Ishikawa (cell line): Measurements from ENCODE around the gene RPAP3.

Experiments used
- CEBPB ChIP-seq: IDR thresholded peaks from 2 replicates; pipeline ENCODE4 v1.6.1; 2012
- CREB1 ChIP-seq: IDR thresholded peaks from 2 replicates; pipeline ENCODE4 v1.6.1; 2012; ENCODE audit warnings: low read depth
- EGR1 ChIP-seq: IDR thresholded peaks from 2 replicates; pipeline ENCODE4 v1.6.1; 2012
- EP300 ChIP-seq: IDR thresholded peaks from 2 replicates; pipeline ENCODE4 v1.6.1; 2012; ENCODE audit warnings: borderline replicate concordance
- FOXM1 ChIP-seq: IDR thresholded peaks from 2 replicates; pipeline ENCODE4 v1.6.1; 2012; ENCODE audit warnings: low read depth, borderline replicate concordance
- MAX ChIP-seq: IDR thresholded peaks from 2 replicates; pipeline ENCODE4 v1.6.1; 2012
- NFIC ChIP-seq: IDR thresholded peaks from 2 replicates; pipeline ENCODE4 v1.6.1; 2012
- RAD21 ChIP-seq: IDR thresholded peaks from 2 replicates; pipeline ENCODE4 v1.6.1; 2012; ENCODE audit warnings: low read depth
- TAF1 ChIP-seq: IDR thresholded peaks from 2 replicates; pipeline ENCODE4 v1.6.1; 2012; ENCODE audit warnings: low read depth, mild to moderate bottlenecking
- TCF12 ChIP-seq: IDR thresholded peaks from 2 replicates; pipeline ENCODE4 v1.6.1; 2012; ENCODE audit warnings: low read depth
- TEAD4 ChIP-seq: IDR thresholded peaks from 2 replicates; pipeline ENCODE4 v1.6.1; 2012
- YY1 ChIP-seq: IDR thresholded peaks from 2 replicates; pipeline ENCODE4 v1.6.1; 2012; ENCODE audit warnings: low read depth
- ZBTB7A ChIP-seq: IDR thresholded peaks from 2 replicates; pipeline ENCODE4 v1.6.1; 2012; ENCODE audit warnings: low read depth
- TF ChIP-seq, protein P1 (sequence below): IDR thresholded peaks from 2 replicates; pipeline ENCODE4 v1.6.1; 2012
- TF ChIP-seq, protein P2 (sequence below): IDR thresholded peaks from 2 replicates; pipeline ENCODE4 v1.6.1; 2012; ENCODE audit warnings: low read depth, mild to moderate bottlenecking

RPAP3 gene

DNA sequence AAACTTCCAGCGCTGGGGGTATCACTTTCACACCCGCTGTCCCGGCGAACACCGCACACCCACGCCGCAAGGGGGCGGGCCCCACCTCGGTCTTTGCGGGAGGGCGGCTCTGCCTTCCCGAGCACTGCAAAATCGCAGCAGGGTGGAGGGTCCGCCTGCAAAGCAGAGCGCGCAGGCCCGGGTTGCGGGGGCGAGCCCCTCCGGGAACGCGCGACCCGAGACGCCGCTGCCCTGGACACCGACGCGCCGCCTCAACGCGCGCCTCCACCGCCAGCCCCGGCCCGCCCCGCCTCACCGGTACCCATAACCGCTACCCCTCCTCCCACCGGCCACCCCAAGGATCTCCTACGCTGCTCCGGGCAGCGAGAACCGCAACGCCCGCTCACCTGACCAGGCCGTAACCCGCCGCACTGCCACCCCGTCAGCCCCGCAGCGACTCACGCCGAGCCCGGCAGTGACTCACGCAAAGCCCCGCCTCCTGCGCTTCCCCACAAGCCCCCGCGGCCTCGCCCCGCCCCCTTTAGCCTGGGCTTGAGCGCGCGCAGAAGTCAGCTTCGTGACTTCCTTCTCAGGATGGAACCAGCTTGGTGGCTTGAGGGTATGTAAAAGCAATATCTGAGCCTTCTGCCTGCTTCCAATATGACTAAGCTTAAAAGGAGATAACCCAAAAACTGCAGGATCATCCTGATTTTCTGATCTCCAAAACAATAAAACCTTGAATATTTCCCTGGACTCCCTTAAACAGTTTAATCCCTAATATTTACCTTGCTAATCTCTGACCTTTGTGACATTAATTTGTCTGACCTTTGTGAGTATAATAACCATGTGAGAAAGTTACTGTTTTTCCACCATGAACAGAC, at the start of gene RPAP3:
RPAP3 (minus strand) TSS at position 465 of the 860 bp plus-strand sequence. CDS start 3,190 bp downstream, outside the sequence.
- peak; percentile 35; the same call in 1 of the 2 replicates for TF ChIP-seq FOXM1
- TF ChIP-seq EP300, result no peak
- peak; percentile 59; the same call in 1 of the 2 replicates for TF ChIP-seq TCF12
- TF ChIP-seq EGR1, result peak; percentile 83
- peak; percentile 70 for TF ChIP-seq ZBTB7A
- peak; percentile 80 for TF ChIP-seq MAX
- TF ChIP-seq TEAD4, result no peak
- peak; percentile 66 for TF ChIP-seq YY1
- TF ChIP-seq NFIC, result peak; percentile 10; the same call in 1 of the 2 replicates
- TF ChIP-seq, protein P1, sequence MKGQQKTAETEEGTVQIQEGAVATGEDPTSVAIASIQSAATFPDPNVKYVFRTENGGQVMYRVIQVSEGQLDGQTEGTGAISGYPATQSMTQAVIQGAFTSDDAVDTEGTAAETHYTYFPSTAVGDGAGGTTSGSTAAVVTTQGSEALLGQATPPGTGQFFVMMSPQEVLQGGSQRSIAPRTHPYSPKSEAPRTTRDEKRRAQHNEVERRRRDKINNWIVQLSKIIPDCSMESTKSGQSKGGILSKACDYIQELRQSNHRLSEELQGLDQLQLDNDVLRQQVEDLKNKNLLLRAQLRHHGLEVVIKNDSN, result peak; percentile 83
- TF ChIP-seq, protein P2, sequence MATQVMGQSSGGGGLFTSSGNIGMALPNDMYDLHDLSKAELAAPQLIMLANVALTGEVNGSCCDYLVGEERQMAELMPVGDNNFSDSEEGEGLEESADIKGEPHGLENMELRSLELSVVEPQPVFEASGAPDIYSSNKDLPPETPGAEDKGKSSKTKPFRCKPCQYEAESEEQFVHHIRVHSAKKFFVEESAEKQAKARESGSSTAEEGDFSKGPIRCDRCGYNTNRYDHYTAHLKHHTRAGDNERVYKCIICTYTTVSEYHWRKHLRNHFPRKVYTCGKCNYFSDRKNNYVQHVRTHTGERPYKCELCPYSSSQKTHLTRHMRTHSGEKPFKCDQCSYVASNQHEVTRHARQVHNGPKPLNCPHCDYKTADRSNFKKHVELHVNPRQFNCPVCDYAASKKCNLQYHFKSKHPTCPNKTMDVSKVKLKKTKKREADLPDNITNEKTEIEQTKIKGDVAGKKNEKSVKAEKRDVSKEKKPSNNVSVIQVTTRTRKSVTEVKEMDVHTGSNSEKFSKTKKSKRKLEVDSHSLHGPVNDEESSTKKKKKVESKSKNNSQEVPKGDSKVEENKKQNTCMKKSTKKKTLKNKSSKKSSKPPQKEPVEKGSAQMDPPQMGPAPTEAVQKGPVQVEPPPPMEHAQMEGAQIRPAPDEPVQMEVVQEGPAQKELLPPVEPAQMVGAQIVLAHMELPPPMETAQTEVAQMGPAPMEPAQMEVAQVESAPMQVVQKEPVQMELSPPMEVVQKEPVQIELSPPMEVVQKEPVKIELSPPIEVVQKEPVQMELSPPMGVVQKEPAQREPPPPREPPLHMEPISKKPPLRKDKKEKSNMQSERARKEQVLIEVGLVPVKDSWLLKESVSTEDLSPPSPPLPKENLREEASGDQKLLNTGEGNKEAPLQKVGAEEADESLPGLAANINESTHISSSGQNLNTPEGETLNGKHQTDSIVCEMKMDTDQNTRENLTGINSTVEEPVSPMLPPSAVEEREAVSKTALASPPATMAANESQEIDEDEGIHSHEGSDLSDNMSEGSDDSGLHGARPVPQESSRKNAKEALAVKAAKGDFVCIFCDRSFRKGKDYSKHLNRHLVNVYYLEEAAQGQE, result no peak
- peak; percentile 48; the same call in 1 of the 2 replicates for TF ChIP-seq CREB1
- peak; percentile 90 for TF ChIP-seq TAF1

GRCh38 chr12:47754881-47755280, 49.1 kb upstream of the RPAP3 start:
- TF ChIP-seq YY1 (peak; percentile 59; the same call in 1 of the 2 replicates), MAX (peak; percentile 91), ZBTB7A (no peak; the same call in 1 of the 2 replicates), NFIC (peak; percentile 98), RAD21 (no peak; the same call in 1 of the 2 replicates), EP300 (peak; percentile 90), TEAD4 (peak; percentile 73), TAF1 (no peak), CEBPB (no peak), FOXM1 (no peak), CREB1 (no peak), TCF12 (peak; percentile 93), EGR1 (no peak)
- TF ChIP-seq, protein P2, result no peak
- TF ChIP-seq, protein P1, result peak; percentile 36; the same call in 1 of the 2 replicates

GRCh38 chr12:47754126-47754525, 48.3 kb upstream of the RPAP3 start:
- TF ChIP-seq CREB1 (no peak), RAD21 (no peak), NFIC (no peak), EGR1 (no peak), EP300 (no peak), ZBTB7A (no peak), TEAD4 (no peak), FOXM1 (no peak), TCF12 (no peak), YY1 (no peak), MAX (no peak)
- TF ChIP-seq, protein P1, result no peak
- TF ChIP-seq, protein P2, result no peak
